GM12878 (cell line): ENCODE results near the gene GZMB. TPM values are rescaled to one million over a fixed set of nuclear protein-coding genes. Genes with fewer than 3 reads are reported as not detected.

Experiments
- CBX5 ChIP-seq: sonication (generic); IDR thresholded peaks from 2 replicates; pipeline ENCODE4 v1.6.1; 2016; ENCODE audit warnings: low read depth, moderate library complexity, mild to moderate bottlenecking, inconsistent platforms
- CEBPB ChIP-seq, 2 experiments: fragments of 150-350 bp in 1 of 2; IDR thresholded peaks; 2 replicates each; pipeline ENCODE4 v1.6.1; 2012 to 2014; ENCODE audit warnings: low read depth in 2 of 2, low read length in 2 of 2, borderline replicate concordance in 1 of 2, inconsistent platforms in 1 of 2
- CREB1 ChIP-seq: IDR thresholded peaks from 2 replicates; pipeline ENCODE4 v1.6.1; 2012; ENCODE audit warnings: low read depth, mild to moderate bottlenecking, inconsistent platforms
- E2F8 ChIP-seq: fragments of 450-650 bp; IDR thresholded peaks from 2 replicates; pipeline ENCODE4 v1.6.1; 2018; ENCODE audit warnings: mild to moderate bottlenecking, low read depth, moderate library complexity; ENCODE audit not compliant: partially characterized antibody
- EED ChIP-seq: sonication (generic); IDR thresholded peaks from 2 replicates; pipeline ENCODE4 v1.6.1; 2016; ENCODE audit warnings: antibody characterized with exemption, low read depth
- EP300 ChIP-seq, 2 experiments: fragments of 150-350 bp in 1 of 2; IDR thresholded peaks; 2 replicates each; pipeline ENCODE4 v1.6.1; 2011 to 2012; ENCODE audit warnings: low read depth in 2 of 2, low read length in 2 of 2, borderline replicate concordance in 1 of 2, improper control_type of control experiment in 1 of 2, inconsistent platforms in 1 of 2; ENCODE audit not compliant: control insufficient read depth in 1 of 2
- GATAD2B ChIP-seq: fragments of 450-650 bp; conservative IDR thresholded peaks from 2 replicates; pipeline ENCODE4 v1.6.1; 2017; ENCODE audit warnings: low read depth, mild to moderate bottlenecking, moderate library complexity
- IKZF2 ChIP-seq, 2 experiments: fragments of 450-650 bp; IDR thresholded peaks; 2 replicates each; pipeline ENCODE4 v1.6.1; 2017; ENCODE audit warnings: mild to moderate bottlenecking in 2 of 2, moderate library complexity in 2 of 2
- KLF5 ChIP-seq: fragments of 450-650 bp; IDR thresholded peaks from 2 replicates; pipeline ENCODE4 v1.6.1; 2014; ENCODE audit warnings: mild to moderate bottlenecking; ENCODE audit not compliant: partially characterized antibody
- LARP7 ChIP-seq: fragments of 450-650 bp; IDR thresholded peaks from 2 replicates; pipeline ENCODE4 v1.6.1; 2017; ENCODE audit warnings: mild to moderate bottlenecking
- MYC ChIP-seq: IDR thresholded peaks from 2 replicates; pipeline ENCODE4 v1.6.1; 2011; ENCODE audit warnings: mild to moderate bottlenecking, low read length, moderate library complexity, inconsistent platforms; ENCODE audit not compliant: insufficient read depth, insufficient replicate concordance, insufficient read length, severe bottlenecking
- NFIC ChIP-seq: IDR thresholded peaks from 2 replicates; pipeline ENCODE4 v1.6.1; 2012; ENCODE audit warnings: low read depth, mild to moderate bottlenecking, inconsistent platforms, low read length, moderate library complexity
- NR2C2 ChIP-seq: IDR thresholded peaks from 2 replicates; pipeline ENCODE4 v1.6.1; 2011; ENCODE audit warnings: borderline replicate concordance, low read depth; ENCODE audit not compliant: control insufficient read depth, insufficient read length
- NRF1 ChIP-seq: conservative IDR thresholded peaks from 2 replicates; pipeline ENCODE4 v1.6.1; 2011; ENCODE audit warnings: mild to moderate bottlenecking, low read depth, low read length, improper control_type of control experiment
- RAD51 ChIP-seq: fragments of 450-650 bp; IDR thresholded peaks from 2 replicates; pipeline ENCODE4 v1.6.1; 2016; ENCODE audit warnings: moderate library complexity, mild to moderate bottlenecking, inconsistent platforms
- RFX5 ChIP-seq: IDR thresholded peaks from 2 replicates; pipeline ENCODE4 v1.6.1; 2011; ENCODE audit warnings: low read depth, low read length, improper control_type of control experiment
- RUNX3 ChIP-seq: IDR thresholded peaks from 2 replicates; pipeline ENCODE4 v1.6.1; 2012; ENCODE audit warnings: low read length, inconsistent platforms
- SREBF2 ChIP-seq: IDR thresholded peaks from 2 replicates; pipeline ENCODE4 v1.6.1; 2012; ENCODE audit warnings: mild to moderate bottlenecking, low read length
- SRF ChIP-seq, 2 experiments: IDR thresholded peaks; 2 replicates each; pipeline ENCODE4 v1.6.1; 2011; ENCODE audit warnings: low read depth in 2 of 2, low read length in 2 of 2, mild to moderate bottlenecking in 1 of 2, moderate library complexity in 1 of 2
- STAT3 ChIP-seq: IDR thresholded peaks from 2 replicates; pipeline ENCODE4 v1.6.1; 2011; ENCODE audit warnings: low read depth, low read length, improper control_type of control experiment
- TAF1 ChIP-seq: IDR thresholded peaks from 2 replicates; pipeline ENCODE4 v1.6.1; 2011; ENCODE audit warnings: mild to moderate bottlenecking, low read depth, low read length, borderline replicate concordance
- ZZZ3 ChIP-seq: IDR thresholded peaks from 2 replicates; pipeline ENCODE4 v1.6.1; 2011; ENCODE audit warnings: low read depth; ENCODE audit not compliant: control insufficient read depth, insufficient read length
- polyA plus RNA-seq, 11 experiments: library from polyadenylated mRNA; depleted of rRNA in 4 of 11; unstranded in 6 of 11; stranded (reverse) in 5 of 11; fragments of >200 nt; fragmentation: Nextera tagmentation in 4 of 11; fragmentation: Illumina TruSeq in 1 of 11; extraction: Ambion mirVana in 4 of 11; extraction: Trizol in 1 of 11; gene quantifications; 1 replicate in 1 of 11; 2 replicates in 10 of 11; pipeline versions ENCODE4 v1.2.1 to v1.2.3, GENCODE V29; 2011 to 2016; ENCODE audit warnings: inconsistent platforms in 2 of 11, missing spikeins in 2 of 11, low read depth in 1 of 11
- total RNA-seq, 4 experiments: library from RNA; depleted of rRNA in 3 of 4; stranded (reverse); fragments of >200 nt in 3 of 4; fragmentation: Illumina TruSeq in 1 of 4; extraction: Trizol in 1 of 4; gene quantifications; 2 replicates each; pipeline versions ENCODE4 v1.2.1 to v1.2.3, GENCODE V29; 2013 to 2021
- TF ChIP-seq, protein P1 (sequence below): fragments of 450-650 bp; IDR thresholded peaks from 2 replicates; pipeline ENCODE4 v1.6.1; 2014; ENCODE audit warnings: mild to moderate bottlenecking
- TF ChIP-seq, protein P2 (sequence below): fragments of 450-650 bp; IDR thresholded peaks from 2 replicates; pipeline ENCODE4 v1.6.1; 2017; ENCODE audit warnings: borderline replicate concordance
- TF ChIP-seq, protein P3 (sequence below): fragments of 450-650 bp; IDR thresholded peaks from 2 replicates; pipeline ENCODE4 v1.6.1; 2016; ENCODE audit warnings: mild to moderate bottlenecking

The GZMB gene
- total and polyA plus RNA-seq, 10 of the 15 experiments (the other 5 are each of a cell fraction or from before 2014, with no cell fraction given) = 0.19 to 0.87 (median 0.38) TPM; not detected in 7

DNA sequence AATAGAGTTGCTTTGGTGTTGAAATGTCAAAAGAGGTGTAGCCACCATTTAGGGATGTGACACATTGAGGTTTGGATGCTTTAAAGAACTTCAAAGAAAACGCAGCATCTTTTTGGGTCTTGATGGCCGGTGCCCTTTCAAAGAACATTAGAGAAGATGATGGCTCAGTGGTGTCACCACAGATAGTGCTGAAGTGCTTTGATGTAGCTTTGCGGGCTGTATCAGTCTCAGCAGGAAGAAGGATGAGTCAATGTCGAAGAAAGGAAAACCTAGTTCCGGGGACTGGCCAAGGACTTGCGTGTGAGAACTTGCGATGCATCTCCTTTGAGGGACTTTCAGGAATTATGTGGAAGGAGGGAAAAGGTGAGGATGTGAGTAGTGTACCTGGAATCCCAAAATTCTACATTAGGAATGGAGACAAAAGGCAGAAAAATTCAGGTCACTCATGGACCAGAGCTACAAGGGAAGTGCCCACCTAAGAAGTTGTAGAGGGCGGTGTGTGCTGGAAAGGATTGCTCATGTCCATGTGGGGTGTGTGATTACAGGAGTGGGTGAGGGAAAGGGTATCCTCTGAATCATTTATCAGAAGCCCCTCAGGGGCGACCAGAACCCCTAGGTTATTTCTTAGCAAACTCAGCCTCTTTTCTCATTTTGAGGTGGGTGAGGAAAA is 39.7 kb upstream of the GZMB start (continued):
- TF ChIP-seq, protein P1, sequence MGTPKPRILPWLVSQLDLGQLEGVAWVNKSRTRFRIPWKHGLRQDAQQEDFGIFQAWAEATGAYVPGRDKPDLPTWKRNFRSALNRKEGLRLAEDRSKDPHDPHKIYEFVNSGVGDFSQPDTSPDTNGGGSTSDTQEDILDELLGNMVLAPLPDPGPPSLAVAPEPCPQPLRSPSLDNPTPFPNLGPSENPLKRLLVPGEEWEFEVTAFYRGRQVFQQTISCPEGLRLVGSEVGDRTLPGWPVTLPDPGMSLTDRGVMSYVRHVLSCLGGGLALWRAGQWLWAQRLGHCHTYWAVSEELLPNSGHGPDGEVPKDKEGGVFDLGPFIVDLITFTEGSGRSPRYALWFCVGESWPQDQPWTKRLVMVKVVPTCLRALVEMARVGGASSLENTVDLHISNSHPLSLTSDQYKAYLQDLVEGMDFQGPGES = no peak
- no peak for TF ChIP-seq CEBPB (IDR thresholded peaks at IDR 0.05; ENCODE audit: borderline replicate concordance in 1 of 2, low read depth in 2 of 2, low read length in 2 of 2)
- no peak for TF ChIP-seq RAD51
- peak; percentile 63; the same call in 1 of the 2 replicates for TF ChIP-seq CBX5
- TF ChIP-seq, protein P2, sequence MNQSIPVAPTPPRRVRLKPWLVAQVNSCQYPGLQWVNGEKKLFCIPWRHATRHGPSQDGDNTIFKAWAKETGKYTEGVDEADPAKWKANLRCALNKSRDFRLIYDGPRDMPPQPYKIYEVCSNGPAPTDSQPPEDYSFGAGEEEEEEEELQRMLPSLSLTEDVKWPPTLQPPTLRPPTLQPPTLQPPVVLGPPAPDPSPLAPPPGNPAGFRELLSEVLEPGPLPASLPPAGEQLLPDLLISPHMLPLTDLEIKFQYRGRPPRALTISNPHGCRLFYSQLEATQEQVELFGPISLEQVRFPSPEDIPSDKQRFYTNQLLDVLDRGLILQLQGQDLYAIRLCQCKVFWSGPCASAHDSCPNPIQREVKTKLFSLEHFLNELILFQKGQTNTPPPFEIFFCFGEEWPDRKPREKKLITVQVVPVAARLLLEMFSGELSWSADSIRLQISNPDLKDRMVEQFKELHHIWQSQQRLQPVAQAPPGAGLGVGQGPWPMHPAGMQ = no peak
- no peak for TF ChIP-seq STAT3
- TF ChIP-seq SRF (IDR thresholded peaks at IDR 0.05; ENCODE audit: low read depth in 2 of 2, low read length in 2 of 2) = peak in 1 of 2 experiments; percentile 39; a peak in 1 of 4 replicates
- no peak for TF ChIP-seq NR2C2
- peak; percentile 57 to 74; a peak in 3 of 4 replicates for TF ChIP-seq IKZF2 (IDR thresholded peaks at IDR 0.05)
- no peak for TF ChIP-seq KLF5
- peak; percentile 95 for TF ChIP-seq RUNX3
- TF ChIP-seq EED = peak; percentile 96
- no peak for TF ChIP-seq MYC
- TF ChIP-seq E2F8 = no peak
- no peak for TF ChIP-seq GATAD2B
- TF ChIP-seq NFIC = peak; percentile 79
- TF ChIP-seq NRF1 = no peak
- no peak for TF ChIP-seq SREBF2
- TF ChIP-seq CREB1 = no peak
- TF ChIP-seq, protein P3, sequence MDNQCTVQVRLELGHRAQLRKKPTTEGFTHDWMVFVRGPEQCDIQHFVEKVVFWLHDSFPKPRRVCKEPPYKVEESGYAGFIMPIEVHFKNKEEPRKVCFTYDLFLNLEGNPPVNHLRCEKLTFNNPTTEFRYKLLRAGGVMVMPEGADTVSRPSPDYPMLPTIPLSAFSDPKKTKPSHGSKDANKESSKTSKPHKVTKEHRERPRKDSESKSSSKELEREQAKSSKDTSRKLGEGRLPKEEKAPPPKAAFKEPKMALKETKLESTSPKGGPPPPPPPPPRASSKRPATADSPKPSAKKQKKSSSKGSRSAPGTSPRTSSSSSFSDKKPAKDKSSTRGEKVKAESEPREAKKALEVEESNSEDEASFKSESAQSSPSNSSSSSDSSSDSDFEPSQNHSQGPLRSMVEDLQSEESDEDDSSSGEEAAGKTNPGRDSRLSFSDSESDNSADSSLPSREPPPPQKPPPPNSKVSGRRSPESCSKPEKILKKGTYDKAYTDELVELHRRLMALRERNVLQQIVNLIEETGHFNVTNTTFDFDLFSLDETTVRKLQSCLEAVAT = no peak
- TF ChIP-seq EP300 (IDR thresholded peaks at IDR 0.05; ENCODE audit: borderline replicate concordance in 1 of 2, control insufficient read depth in 1 of 2, low read depth in 2 of 2, low read length in 2 of 2) = 0 out of 4 replicates have a peak, but pooled peaks of 1 of the 2 experiments have one; percentile 5
- no peak for TF ChIP-seq ZZZ3
- no peak for TF ChIP-seq RFX5
- no peak for TF ChIP-seq TAF1
- no peak for TF ChIP-seq LARP7
